ENCODE measurements around the gene TLX1. TPM values are rescaled to one million over a fixed set of nuclear protein-coding genes. Genes with fewer than 3 reads are reported as not detected.

Gene TLX1
- total and polyA plus RNA-seq, 9 of the 15 experiments (the other 6 are each of a cell fraction or from before 2014, with no cell fraction given): 0.03 to 3.3 (median 0.19) TPM; not detected in 1

GRCh38 chr10:101157756-101158458 is 26.8 kb downstream of the TLX1 start:
- intact Hi-C loops (cut with micrococcal nuclease) (no loop called here), in situ Hi-C loops (cut with MboI) (no loop called here)
- 0% methylated on average over 5 of the region's 6 CpGs for WGBS (ENCODE audit: insufficient coverage, low coverage, missing lambda C conversion rate)
- peak in 2 of 4 experiments; percentile 25 to 29 for DNase-seq (ENCODE audit: extremely low read depth in 1 of 4, low spot score in 3 of 4)
- Histone ChIP-seq H3K9me3 (replicated peaks; ENCODE audit: control insufficient read depth, insufficient read depth, low read depth, low read length) (no peaks in the 10 kb centered on the region), H3K36me3 (ENCODE audit: control insufficient read depth, insufficient read depth, low read length) (no peaks in the 10 kb centered on the region), H3K4me1 (replicated peaks in 1 of 2; ENCODE audit: control insufficient read depth in 2 of 2, insufficient read depth in 2 of 2, low read length in 2 of 2) (no peaks in the 10 kb centered on the region), H3K9me1 (ENCODE audit: control insufficient read depth, insufficient read depth, low read length) (no peaks in the 10 kb centered on the region), H2AFZ (ENCODE audit: low read depth, low read length) (no peak overlapping the region), H3K4me2 (ENCODE audit: insufficient read depth, low read length) (no peak overlapping the region), H3K4me3 (no peak overlapping the region), H3K27ac (ENCODE audit: extremely low read depth, low read depth, low read length) (no peak overlapping the region), H4K20me1 (replicated peaks; ENCODE audit: control insufficient read depth, insufficient read depth, low read length) (no peaks in the 10 kb centered on the region; the same call in 1 of the 2 replicates), H3K27me3 (ENCODE audit: control insufficient read depth in 2 of 2, insufficient read depth in 2 of 2, low read length in 2 of 2) (no peaks in the 10 kb centered on the region; a peak in 1 of 5 replicates), H3K9ac (ENCODE audit: insufficient read depth in 1 of 2, low read depth in 2 of 2, low read length in 2 of 2) (no peak overlapping the region), H3K79me2 (ENCODE audit: control insufficient read depth, insufficient read depth, low read length) (no peaks in the 10 kb centered on the region)
- POLR2A ChIA-PET: interaction anchor here (0.7 to 1.0 kb wide), 3 partner anchors 24 to 60 kb away, joined by 3 to 4 read pairs (median 3); no protein-coding TSS in a partner anchor
- no peak for FAIRE-seq
- no peak for ATAC-seq
- CTCF ChIA-PET (ENCODE audit: low intra/inter-chr PET ratio): interaction anchor here (0.6 kb wide), 1 partner anchor 10 kb away, joined by 3 read pairs; no protein-coding TSS in a partner anchor
- no TSS peak for BruUV-seq (replicated peaks)
- TF ChIP-seq POLR2AphosphoS5 (IDR thresholded peaks at IDR 0.05; ENCODE audit: control insufficient read depth, insufficient read depth, low read depth, low read length) (no peak), KDM1A (IDR thresholded peaks at IDR 0.05) (peak; percentile 29 to 50; a peak in 2 of 4 replicates), CBFA2T3 (IDR thresholded peaks at IDR 0.05) (0 out of 2 replicates have a peak, but pooled peaks have one; percentile 38), EGR1 (conservative IDR thresholded peaks at IDR 0.05) (no peak), TCF7L2 (IDR thresholded peaks at IDR 0.05; ENCODE audit: low read depth, low read length) (no peak), CBFA2T2 (conservative IDR thresholded peaks at IDR 0.05) (0 out of 2 replicates have a peak, but pooled peaks have one; percentile 10), JUND (IDR thresholded peaks at IDR 0.05; ENCODE audit: borderline replicate concordance, low read depth, low read length) (0 out of 2 replicates have a peak, but pooled peaks have one; percentile 19), JUND (tag; IDR thresholded peaks at IDR 0.05; ENCODE audit: borderline replicate concordance, low read depth, low read length) (no peak), RBM15 (IDR thresholded peaks at IDR 0.05; ENCODE audit: insufficient read depth, low read length) (no peak), TEAD1 (CRISPR knock-in tag; IDR thresholded peaks at IDR 0.05) (peak in 1 of 2 experiments; percentile 87; a peak in 2 of 4 replicates), RCOR1 (IDR thresholded peaks at IDR 0.05; ENCODE audit: borderline replicate concordance in 1 of 2, low read depth in 2 of 2, low read length in 2 of 2) (peak in 1 of 2 experiments; percentile 77; a peak in 2 of 4 replicates), ZNF146 (CRISPR knock-in tag; IDR thresholded peaks at IDR 0.05; ENCODE audit: unreplicated experiment) (no peak), TCF3 (CRISPR knock-in tag; IDR thresholded peaks at IDR 0.05) (peak; percentile 39), HOXB6 (CRISPR knock-in tag; IDR thresholded peaks at IDR 0.05; ENCODE audit: borderline replicate concordance) (no peak), ARID1B (IDR thresholded peaks at IDR 0.05) (peak; percentile 48), TAL1 (IDR thresholded peaks at IDR 0.05) (peak; percentile 36), XRCC3 (IDR thresholded peaks at IDR 0.05) (no peak), CBX8 (IDR thresholded peaks at IDR 0.05; ENCODE audit: borderline replicate concordance, extremely low read depth, low read depth, low read length, poor library complexity, severe bottlenecking) (no peak)
- TF ChIP-seq, protein P1, sequence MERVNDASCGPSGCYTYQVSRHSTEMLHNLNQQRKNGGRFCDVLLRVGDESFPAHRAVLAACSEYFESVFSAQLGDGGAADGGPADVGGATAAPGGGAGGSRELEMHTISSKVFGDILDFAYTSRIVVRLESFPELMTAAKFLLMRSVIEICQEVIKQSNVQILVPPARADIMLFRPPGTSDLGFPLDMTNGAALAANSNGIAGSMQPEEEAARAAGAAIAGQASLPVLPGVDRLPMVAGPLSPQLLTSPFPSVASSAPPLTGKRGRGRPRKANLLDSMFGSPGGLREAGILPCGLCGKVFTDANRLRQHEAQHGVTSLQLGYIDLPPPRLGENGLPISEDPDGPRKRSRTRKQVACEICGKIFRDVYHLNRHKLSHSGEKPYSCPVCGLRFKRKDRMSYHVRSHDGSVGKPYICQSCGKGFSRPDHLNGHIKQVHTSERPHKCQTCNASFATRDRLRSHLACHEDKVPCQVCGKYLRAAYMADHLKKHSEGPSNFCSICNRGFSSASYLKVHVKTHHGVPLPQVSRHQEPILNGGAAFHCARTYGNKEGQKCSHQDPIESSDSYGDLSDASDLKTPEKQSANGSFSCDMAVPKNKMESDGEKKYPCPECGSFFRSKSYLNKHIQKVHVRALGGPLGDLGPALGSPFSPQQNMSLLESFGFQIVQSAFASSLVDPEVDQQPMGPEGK (CRISPR knock-in tag; IDR thresholded peaks at IDR 0.05; ENCODE audit: borderline replicate concordance): no peak
- TF ChIP-seq, protein P2, sequence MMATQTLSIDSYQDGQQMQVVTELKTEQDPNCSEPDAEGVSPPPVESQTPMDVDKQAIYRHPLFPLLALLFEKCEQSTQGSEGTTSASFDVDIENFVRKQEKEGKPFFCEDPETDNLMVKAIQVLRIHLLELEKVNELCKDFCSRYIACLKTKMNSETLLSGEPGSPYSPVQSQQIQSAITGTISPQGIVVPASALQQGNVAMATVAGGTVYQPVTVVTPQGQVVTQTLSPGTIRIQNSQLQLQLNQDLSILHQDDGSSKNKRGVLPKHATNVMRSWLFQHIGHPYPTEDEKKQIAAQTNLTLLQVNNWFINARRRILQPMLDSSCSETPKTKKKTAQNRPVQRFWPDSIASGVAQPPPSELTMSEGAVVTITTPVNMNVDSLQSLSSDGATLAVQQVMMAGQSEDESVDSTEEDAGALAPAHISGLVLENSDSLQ (IDR thresholded peaks at IDR 0.05): peak; percentile 64; the same call in 1 of the 2 replicates
